GM12875 (cell line): ENCODE results near the gene PHOSPHO1.

ENCODE experiments used
- H3K4me3 ChIP-seq: one replicate; pipeline ENCODE4 v1.5.1; 2011; ENCODE audit warnings: low read depth, low read length, control low read depth
- CTCF ChIP-seq: IDR thresholded peaks from 2 replicates; pipeline ENCODE4 v1.5.1; 2011; ENCODE audit warnings: low read depth, mild to moderate bottlenecking, control low read depth, inconsistent platforms, low read length, moderate library complexity, borderline replicate concordance; ENCODE audit not compliant: insufficient read depth

PHOSPHO1 gene

GRCh38 chr17:49198211-49198610 is 32.4 kb downstream of the PHOSPHO1 start:
- TF ChIP-seq CTCF, result no peak
- no peak overlapping the region for H3K4me3 ChIP-seq

- no peak overlapping the region for H3K4me3 ChIP-seq
- no peak for TF ChIP-seq CTCF
Observed at GRCh38 chr17:49197346-49197998, 33.1 kb downstream of the PHOSPHO1 start.

- TF ChIP-seq CTCF, result no peak
- no peak overlapping the region for H3K4me3 ChIP-seq
Observed at GRCh38 chr17:49196520-49196919, 34.1 kb downstream of the PHOSPHO1 start.

- no peak overlapping the region for H3K4me3 ChIP-seq
Observed at GRCh38 chr17:49195751-49196150, 34.8 kb downstream of the PHOSPHO1 start.

GRCh38 chr17:49194297-49194607 is 36.3 kb downstream of the PHOSPHO1 start:
- H3K4me3 ChIP-seq, result no peak overlapping the region

More at GRCh38 chr17:49195751-49196150, 34.8 kb downstream of the PHOSPHO1 start:
- TF ChIP-seq CTCF, result no peak

GRCh38 chr17:49193513-49194296 is 36.9 kb downstream of the PHOSPHO1 start:
- TF ChIP-seq CTCF, result no peak
- peak overlapping the region; percentile 68 for H3K4me3 ChIP-seq

More at GRCh38 chr17:49194297-49194607, 36.3 kb downstream of the PHOSPHO1 start:
- no peak for TF ChIP-seq CTCF
